Stimulated activated CD4-positive, alpha-beta T cell treated with anti-CD3 and anti-CD28 coated beads, TNF-alpha, amount 100 ng/mL, for 48 hours (primary cell): Measurements from ENCODE around the gene EHD2.

Experiments used
- DNase-seq, 3 donors: peaks; one replicate each; pipeline ENCODE4 v3.0.0-alpha.2; 2020; ENCODE audit warnings: low read depth in 3 of 3

Gene EHD2

GRCh38 chr19:47691090-47691489, 22.1 kb upstream of the EHD2 start:
- DNase-seq: no peak

- no peak for DNase-seq
Observed at GRCh38 chr19:47691782-47692181, 21.4 kb upstream of the EHD2 start.

DNA sequence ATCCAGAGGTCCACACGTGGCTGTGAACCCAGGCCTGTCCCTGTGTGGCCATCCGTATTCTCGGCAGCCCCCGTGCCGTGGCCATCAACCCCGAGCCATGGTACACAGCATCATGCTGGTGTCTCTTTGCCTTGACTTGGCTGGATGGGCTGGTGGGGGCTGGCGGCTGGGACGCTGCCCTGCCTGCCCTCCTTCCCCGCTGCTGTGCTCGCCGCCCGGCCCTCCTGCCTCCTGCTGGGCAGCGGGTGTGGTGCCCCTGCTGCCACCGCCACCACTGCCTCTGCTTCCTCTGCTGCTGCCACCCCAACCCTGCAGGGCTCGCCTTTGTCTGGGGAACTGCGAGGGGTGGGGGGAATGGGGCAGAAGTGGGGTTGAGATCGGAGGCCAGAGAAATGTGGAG, 19.7 kb upstream of the EHD2 start:
- no peak for DNase-seq

DNA sequence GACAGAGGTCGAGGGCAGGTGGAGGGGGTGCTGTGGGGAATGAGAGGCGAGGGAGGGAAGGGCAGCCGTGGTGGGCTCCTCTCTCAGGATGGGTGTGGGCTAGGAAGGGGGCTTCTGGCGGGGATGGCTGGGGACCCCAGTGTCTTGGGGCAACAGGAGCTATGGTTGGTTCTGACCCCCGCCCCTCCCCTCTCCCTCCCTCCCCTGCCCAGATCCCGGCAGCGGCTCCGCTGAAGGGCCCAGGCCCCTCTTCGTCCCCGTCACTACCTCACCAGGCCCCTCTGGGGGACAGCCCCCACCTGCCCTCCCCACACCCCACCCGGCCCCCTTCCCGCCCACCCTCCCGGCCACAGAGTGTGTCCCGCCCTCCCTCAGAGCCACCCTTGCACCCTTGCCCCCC, 19.3 kb upstream of the EHD2 start:
- DNase-seq: no peak

DNA sequence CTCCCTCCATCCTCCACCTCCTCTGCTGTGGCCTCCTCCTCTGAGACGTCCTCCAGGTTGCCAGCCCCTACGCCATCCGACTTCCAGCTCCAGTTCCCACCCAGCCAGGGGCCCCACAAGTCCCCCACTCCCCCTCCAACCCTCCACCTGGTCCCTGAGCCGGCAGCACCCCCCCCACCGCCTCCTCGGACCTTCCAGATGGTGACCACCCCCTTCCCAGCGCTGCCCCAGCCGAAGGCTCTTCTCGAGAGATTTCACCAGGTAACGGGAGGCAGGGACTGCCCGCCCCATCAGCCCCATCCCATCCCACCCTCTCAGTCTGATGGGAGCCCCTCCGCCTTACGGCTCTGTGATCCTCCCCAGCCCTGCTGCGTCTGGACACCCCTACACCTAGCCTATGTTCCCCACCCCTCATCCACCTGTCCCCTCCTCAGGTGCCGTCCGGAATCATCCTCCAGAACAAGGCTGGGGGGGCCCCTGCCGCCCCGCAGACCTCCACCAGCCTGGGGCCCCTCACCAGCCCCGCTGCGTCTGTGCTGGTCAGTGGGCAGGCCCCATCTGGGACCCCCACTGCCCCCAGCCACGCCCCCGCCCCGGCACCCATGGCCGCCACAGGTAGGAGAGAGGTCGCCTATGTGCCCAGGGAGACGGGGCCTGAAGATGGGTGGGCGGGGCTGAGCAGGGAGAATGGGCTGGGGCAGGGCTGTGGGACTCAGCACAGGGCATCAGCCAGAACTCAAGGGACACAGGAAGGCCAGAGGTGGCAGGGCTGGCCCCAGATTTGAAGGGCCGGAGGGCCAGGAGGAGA, 18.6 kb upstream of the EHD2 start:
- no peak for DNase-seq

DNA sequence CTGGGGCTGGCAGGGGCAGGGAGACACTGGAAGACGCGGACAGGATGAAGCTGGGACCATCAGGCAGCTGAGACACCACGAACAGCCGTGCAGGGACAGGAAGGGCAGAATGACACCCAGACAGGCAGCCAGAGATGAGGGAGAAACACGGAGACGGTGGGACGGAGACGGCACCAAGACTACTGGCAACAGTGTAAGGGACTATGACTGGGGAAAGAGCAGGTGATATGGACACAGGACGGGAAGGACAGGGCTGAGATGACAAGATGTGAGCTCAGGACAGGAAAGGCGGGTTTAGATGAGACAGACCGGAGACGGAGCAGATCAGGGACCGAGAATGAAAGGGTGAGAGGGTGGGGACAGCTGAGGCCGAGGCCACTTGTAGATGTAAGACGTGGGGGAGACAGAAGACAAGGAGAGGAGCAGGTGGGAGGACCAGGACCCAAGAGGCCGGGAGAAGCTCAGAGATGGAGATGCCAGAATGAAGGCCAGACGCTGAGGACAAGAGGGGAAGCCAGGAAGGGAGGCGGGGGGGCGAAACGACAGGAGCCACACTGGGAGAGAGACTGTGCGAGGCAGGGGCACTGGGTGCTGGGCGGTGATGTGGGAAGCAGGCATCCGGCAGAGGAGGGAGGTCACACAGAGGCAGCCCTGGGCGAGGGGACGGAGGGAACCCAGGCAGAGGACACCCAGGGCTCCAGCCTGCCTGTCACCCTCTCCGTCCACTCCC, 17.5 kb upstream of the EHD2 start:
- DNase-seq: no peak

DNA sequence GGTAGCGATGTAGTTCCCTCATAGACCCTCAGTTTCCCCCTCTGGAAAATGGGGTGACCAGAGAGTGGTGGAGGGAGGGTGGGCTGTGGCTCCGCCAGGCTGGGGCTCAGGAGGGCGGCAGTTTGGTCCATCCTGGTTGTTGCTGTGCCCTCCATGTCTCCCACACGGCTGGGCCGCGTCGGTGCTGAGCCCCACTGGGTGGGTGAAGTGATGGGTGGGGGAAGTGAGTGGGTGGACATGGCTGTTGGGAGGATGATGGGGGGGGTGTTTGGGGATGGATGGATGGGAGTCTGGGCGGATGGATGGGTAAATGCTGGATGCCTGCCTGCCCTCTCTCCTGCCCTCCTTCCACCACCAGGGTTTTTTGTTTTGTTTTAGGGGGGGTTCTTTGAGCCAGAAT, 16.6 kb upstream of the EHD2 start:
- no peak for DNase-seq

GRCh38 chr19:47697863-47698609, 15.2 kb upstream of the EHD2 start:
- DNase-seq: peak in 2 of 3 donors; percentile 28 to 32

- DNase-seq: no peak
Observed at GRCh38 chr19:47698631-47699359, 14.4 kb upstream of the EHD2 start.

DNA sequence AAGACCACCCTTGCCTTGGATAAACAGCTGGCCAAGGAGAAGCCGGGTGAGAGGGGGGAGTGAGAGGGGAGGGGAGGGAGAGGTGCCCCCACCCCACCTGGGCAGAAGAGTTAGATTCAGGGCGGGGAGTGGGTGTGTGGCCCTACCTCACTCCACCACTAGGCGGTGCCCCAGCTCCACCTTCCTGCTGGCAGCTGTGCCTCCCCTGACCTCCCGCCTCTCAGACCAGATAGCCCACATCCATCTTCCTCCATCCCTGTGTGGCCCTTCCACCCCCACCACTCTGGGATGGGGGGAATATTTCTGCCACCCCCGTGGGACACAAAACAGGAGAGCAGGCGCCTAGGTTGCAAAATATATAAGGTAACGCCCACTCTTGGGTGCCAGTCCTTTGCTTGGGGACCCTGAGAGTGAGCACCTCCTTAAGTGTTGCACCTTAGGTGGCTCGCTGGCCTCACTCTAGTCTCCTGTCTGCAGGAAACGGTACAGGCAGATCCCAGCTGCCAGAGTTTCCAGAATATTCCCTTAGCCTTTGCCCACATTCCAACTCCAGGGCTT, 13.8 kb upstream of the EHD2 start:
- DNase-seq: peak in 2 of 3 donors; percentile 17 to 60

GRCh38 chr19:47700934-47701716, 12.1 kb upstream of the EHD2 start:
- no peak for DNase-seq

DNA sequence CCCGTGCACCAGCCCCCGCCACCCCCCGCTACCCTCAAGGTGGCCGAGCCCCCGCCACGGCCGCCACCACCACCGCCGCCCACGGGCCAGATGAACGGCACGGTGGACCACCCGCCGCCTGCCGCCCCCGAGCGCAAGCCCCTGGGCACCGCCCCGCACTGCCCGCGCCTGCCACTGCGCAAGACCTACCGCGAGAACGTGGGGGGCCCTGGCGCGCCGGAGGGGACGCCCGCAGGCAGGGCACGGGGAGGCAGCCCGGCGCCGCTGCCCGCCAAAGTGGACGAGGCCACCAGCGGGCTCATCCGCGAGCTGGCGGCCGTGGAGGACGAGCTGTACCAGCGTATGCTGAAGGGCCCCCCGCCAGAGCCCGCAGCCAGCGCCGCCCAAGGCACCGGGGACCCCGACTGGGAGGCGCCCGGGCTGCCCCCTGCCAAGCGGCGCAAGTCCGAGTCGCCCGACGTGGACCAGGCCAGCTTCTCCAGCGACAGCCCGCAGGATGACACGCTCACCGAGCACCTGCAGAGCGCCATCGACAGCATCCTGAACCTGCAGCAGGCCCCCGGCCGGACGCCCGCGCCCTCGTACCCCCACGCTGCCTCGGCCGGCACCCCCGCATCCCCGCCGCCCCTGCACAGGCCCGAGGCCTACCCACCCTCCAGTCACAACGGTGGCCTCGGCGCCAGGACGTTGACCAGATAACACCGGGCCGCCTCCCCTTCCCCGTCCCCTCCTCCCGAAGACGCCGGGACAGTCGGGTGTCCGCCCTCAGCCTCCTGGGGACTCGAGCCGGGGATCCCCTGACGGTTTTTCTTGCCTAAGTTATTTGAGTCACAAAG, 11.3 kb upstream of the EHD2 start:
- no peak for DNase-seq

GRCh38 chr19:47702671-47703070, 10.6 kb upstream of the EHD2 start:
- DNase-seq: no peak

- no peak for DNase-seq
Observed at GRCh38 chr19:47703301-47703700, 9.9 kb upstream of the EHD2 start.

DNA sequence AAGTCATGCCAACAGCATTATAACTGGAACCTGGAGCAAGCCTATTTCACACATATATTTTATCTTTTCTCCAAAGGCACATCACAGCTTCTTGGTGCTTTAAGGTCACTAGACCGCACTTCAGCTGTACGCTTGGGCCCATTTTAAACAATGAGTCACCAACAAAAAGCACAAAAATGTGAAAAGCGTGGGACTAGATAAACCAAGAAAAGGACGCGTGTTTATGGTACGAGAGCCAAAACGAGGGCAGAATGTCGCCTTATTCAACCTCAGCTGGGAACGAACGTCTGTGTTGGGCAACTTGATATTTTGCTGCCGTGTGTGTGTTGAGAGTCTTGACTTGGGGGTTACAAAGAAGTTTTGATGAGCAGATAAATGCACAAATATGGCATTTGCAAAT, 9.2 kb upstream of the EHD2 start:
- DNase-seq: no peak

GRCh38 chr19:47704656-47705055, 8.6 kb upstream of the EHD2 start:
- DNase-seq: no peak

DNA sequence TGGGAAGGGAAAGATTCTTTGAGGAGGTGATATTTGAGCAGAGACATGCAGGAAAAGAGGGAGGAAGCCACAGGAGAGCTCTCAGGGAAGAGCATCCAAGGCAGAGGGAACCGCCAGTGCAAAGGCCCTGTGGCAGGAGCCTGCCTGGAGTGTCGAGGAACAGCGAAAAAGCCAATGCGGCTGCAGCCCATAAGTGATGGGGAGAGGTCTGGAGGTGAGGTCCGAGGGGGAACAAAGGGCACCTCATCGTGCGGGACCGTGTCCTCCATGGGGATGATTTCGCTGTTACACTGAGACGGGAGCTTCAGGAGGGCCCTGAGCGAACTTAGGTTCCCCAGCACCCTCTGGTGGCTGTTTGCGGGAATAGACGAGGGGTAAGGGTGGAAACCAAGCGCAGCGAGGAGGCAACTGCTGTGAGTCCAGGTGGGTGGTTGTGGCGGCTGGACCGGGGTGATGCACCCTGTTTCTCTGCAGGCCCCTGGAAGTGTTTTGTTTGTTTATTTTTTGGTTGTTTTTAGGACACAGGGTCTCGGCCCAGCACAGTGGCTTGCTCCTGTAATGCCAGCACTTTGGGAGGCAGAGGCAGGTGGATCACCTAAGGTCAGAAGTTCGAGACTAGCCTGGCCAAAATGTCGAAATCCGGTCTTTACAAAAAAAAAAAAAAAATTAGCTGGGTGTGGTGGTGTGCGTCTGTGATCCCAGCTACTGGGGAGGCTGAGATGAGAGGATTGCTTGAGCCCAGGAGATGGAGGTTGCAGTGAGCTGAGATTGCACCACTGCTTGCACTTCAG, 5.9 kb upstream of the EHD2 start:
- peak; percentile 67 to 76 (median 72) for DNase-seq

DNA sequence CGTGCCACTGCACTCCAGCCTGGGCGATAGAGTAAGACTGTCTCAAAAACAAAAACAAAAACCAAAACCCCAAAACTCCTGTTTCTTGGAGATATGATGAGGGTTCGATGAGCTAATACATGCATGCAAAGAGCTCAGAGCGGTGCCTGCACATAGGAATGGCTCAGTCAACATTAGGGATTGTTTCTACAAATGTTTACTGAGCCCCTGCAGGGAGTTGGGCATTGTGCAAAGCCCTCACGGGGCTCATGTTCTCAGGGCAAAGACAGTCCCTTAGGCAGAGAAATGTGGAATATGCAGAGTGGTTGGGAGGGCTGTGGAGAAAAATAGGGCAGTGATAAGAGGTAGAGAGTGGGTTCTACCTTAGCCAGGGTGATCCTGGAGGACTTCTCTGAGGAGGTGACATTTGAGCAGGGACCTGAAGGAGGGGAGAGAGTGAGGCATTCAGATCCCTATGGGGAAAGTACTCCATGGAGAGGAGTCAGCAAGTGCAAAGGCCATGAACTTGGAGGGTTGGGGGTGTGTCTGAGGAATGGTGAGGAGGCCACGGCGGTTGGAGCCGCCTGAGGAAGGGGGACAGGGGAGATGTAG, 1.5 kb upstream of the EHD2 start:
- DNase-seq: no peak

DNA sequence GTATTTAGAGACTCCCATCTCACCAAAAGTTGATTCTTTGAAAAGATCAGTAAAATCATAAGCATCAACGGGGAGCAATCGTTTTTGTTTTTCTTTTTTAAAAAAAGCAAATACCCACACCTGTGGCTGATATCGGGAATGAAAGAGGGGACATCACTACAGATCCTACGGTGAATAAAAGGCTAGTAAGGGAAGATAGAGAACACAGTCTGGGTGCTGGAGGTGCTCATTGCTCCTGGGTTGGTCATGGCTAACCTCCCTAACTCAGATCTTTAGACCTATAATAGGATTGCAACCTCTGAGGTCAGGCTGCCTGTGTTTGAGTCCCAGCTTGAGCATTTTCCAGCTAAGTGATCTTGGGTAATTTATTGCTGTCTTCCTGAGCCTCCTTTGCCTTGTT, 1.1 kb downstream of the EHD2 start:
- no peak for DNase-seq
